ENCODE data around the gene ZBTB34. TPM values are rescaled to one million over a fixed set of nuclear protein-coding genes. Genes with fewer than 3 reads are reported as not detected.

ZBTB34 gene
- total and polyA plus RNA-seq, 2 donors from 2014 or later: 2.5 to 12.5 TPM

- intact Hi-C loops (cut with DNase I): no loop called here
- Histone ChIP-seq H3K36me3 (ENCODE audit: control insufficient read depth in 2 of 3, insufficient read depth in 3 of 3, low read length in 3 of 3) (peaks cover 2 to 22% (median 16%) of the 10 kb centered on the region in 3 donors), H3K27me3 (ENCODE audit: control insufficient read depth, insufficient read depth, low read length) (no peaks in the 10 kb centered on the region), H3K4me1 (ENCODE audit: control insufficient read depth in 2 of 3, insufficient read depth in 2 of 3, low read depth in 1 of 3, low read length in 3 of 3) (no peaks in the 10 kb centered on the region), H3K27ac (ENCODE audit: low read depth in 2 of 2, low read length in 2 of 2) (no peak overlapping the region), H3K4me3 (ENCODE audit: low read length in 3 of 3) (no peak overlapping the region), H3K9me3 (ENCODE audit: control insufficient read depth in 2 of 3, insufficient read depth in 1 of 3, low read length in 3 of 3) (no peaks in the 10 kb centered on the region), H3K9ac (ENCODE audit: low read length in 3 of 3) (no peak overlapping the region)
- FAIRE-seq (no peak), DNase-seq (no peak)
- TF ChIP-seq CTCF (IDR thresholded peaks at IDR 0.05; ENCODE audit: borderline replicate concordance, extremely low read depth, insufficient read depth): no peak
These were observed 31.4 kb upstream of the ZBTB34 start for GRCh38 chr9:126829035-126829434.

- H3K27ac ChIP-seq (ENCODE audit: low read depth in 2 of 2, low read length in 2 of 2): no peak overlapping the region
- no peak overlapping the region for H3K4me3 ChIP-seq (ENCODE audit: low read length in 3 of 3)
- no peaks in the 10 kb centered on the region for H3K9me3 ChIP-seq (ENCODE audit: control insufficient read depth in 2 of 3, insufficient read depth in 1 of 3, low read length in 3 of 3)
- peaks cover 2 to 26% (median 21%) of the 10 kb centered on the region in 3 donors for H3K36me3 ChIP-seq (ENCODE audit: control insufficient read depth in 2 of 3, insufficient read depth in 3 of 3, low read length in 3 of 3)
- no peak for DNase-seq
- TF ChIP-seq CTCF (IDR thresholded peaks at IDR 0.05; ENCODE audit: borderline replicate concordance, extremely low read depth, insufficient read depth): no peak
- no peaks in the 10 kb centered on the region for H3K27me3 ChIP-seq (ENCODE audit: control insufficient read depth, insufficient read depth, low read length)
- FAIRE-seq: no peak
- H3K9ac ChIP-seq (ENCODE audit: low read length in 3 of 3): no peak overlapping the region
- H3K4me1 ChIP-seq (ENCODE audit: control insufficient read depth in 2 of 3, insufficient read depth in 2 of 3, low read depth in 1 of 3, low read length in 3 of 3): peaks cover 0 to under 1% (median 0%) of the 10 kb centered on the region in 3 donors
- intact Hi-C loops (cut with DNase I): no loop called here
These were observed 29.6 kb upstream of the ZBTB34 start for GRCh38 chr9:126830827-126831226.

GRCh38 chr9:126832440-126832839, 28.0 kb upstream of the ZBTB34 start:
- Histone ChIP-seq H3K36me3 (ENCODE audit: control insufficient read depth in 2 of 3, insufficient read depth in 3 of 3, low read length in 3 of 3) (peaks cover 2 to 24% (median 24%) of the 10 kb centered on the region in 3 donors), H3K9me3 (ENCODE audit: control insufficient read depth in 2 of 3, insufficient read depth in 1 of 3, low read length in 3 of 3) (no peaks in the 10 kb centered on the region), H3K9ac (ENCODE audit: low read length in 3 of 3) (no peak overlapping the region), H3K27ac (ENCODE audit: low read depth in 2 of 2, low read length in 2 of 2) (no peak overlapping the region), H3K4me1 (ENCODE audit: control insufficient read depth in 2 of 3, insufficient read depth in 2 of 3, low read depth in 1 of 3, low read length in 3 of 3) (peaks cover 0 to 4% (median 0%) of the 10 kb centered on the region in 3 donors), H3K27me3 (ENCODE audit: control insufficient read depth, insufficient read depth, low read length) (no peaks in the 10 kb centered on the region), H3K4me3 (ENCODE audit: low read length in 3 of 3) (no peak overlapping the region)
- intact Hi-C loops (cut with DNase I): no loop called here
- no peak for FAIRE-seq
- DNase-seq: no peak
- TF ChIP-seq CTCF (IDR thresholded peaks at IDR 0.05; ENCODE audit: borderline replicate concordance, extremely low read depth, insufficient read depth): no peak

GRCh38 chr9:126833020-126833419, 27.4 kb upstream of the ZBTB34 start:
- intact Hi-C loops (cut with DNase I): no loop called here
- Histone ChIP-seq H3K4me1 (ENCODE audit: control insufficient read depth in 2 of 3, insufficient read depth in 2 of 3, low read depth in 1 of 3, low read length in 3 of 3) (peaks cover 0 to 4% (median 0%) of the 10 kb centered on the region in 3 donors), H3K9me3 (ENCODE audit: control insufficient read depth in 2 of 3, insufficient read depth in 1 of 3, low read length in 3 of 3) (no peaks in the 10 kb centered on the region), H3K27ac (ENCODE audit: low read depth in 2 of 2, low read length in 2 of 2) (no peak overlapping the region), H3K36me3 (ENCODE audit: control insufficient read depth in 2 of 3, insufficient read depth in 3 of 3, low read length in 3 of 3) (peaks cover 2 to 24% (median 24%) of the 10 kb centered on the region in 3 donors), H3K9ac (ENCODE audit: low read length in 3 of 3) (no peak overlapping the region), H3K27me3 (ENCODE audit: control insufficient read depth, insufficient read depth, low read length) (no peaks in the 10 kb centered on the region), H3K4me3 (ENCODE audit: low read length in 3 of 3) (no peak overlapping the region)
- TF ChIP-seq CTCF (IDR thresholded peaks at IDR 0.05; ENCODE audit: borderline replicate concordance, extremely low read depth, insufficient read depth): no peak
- FAIRE-seq (no peak), DNase-seq (no peak)

Measured in kidney (tissue), 14 donors.